BLaER1 treated with 17β-estradiol and CSF1 and Interleukin-3, amounts not matched to agents 10 nM and 100 nM (cell line): ENCODE measurements around the gene DNAJC15.

Source experiments
- H3K27ac ChIP-seq, 11 experiments: shearing (Covaris generic); formaldehyde crosslinking; 2 replicates each; pipeline ENCODE4 v1.8.1; 2022
- H3K27me3 ChIP-seq, 11 experiments: shearing (Covaris generic); formaldehyde crosslinking; 2 replicates each; pipeline ENCODE4 v1.8.1; 2022
- H3K36me3 ChIP-seq, 11 experiments: shearing (Covaris generic); formaldehyde crosslinking; 2 replicates each; pipeline ENCODE4 v1.8.1; 2022
- H3K4me1 ChIP-seq, 10 experiments: shearing (Covaris generic); formaldehyde crosslinking; 2 replicates each; pipeline ENCODE4 v1.8.1; 2022
- H3K4me2 ChIP-seq, 11 experiments: shearing (Covaris generic); formaldehyde crosslinking; 2 replicates each; pipeline ENCODE4 v1.8.1; 2022
- H3K4me3 ChIP-seq, 10 experiments: shearing (Covaris generic); formaldehyde crosslinking; 2 replicates each; pipeline ENCODE4 v1.8.1; 2022
- H3K9ac ChIP-seq, 11 experiments: shearing (Covaris generic); formaldehyde crosslinking; 2 replicates each; pipeline ENCODE4 v1.8.1; 2022
- H3K9me3 ChIP-seq, 11 experiments: shearing (Covaris generic); formaldehyde crosslinking; replicated peaks in 1 of 11; 2 replicates each; pipeline ENCODE4 v1.8.1; 2022
- H4K20me1 ChIP-seq, 11 experiments: shearing (Covaris generic); formaldehyde crosslinking; 2 replicates each; pipeline ENCODE4 v1.8.1; 2022
- Cebpa-rat ChIP-seq, 11 experiments: shearing (Covaris generic); IDR thresholded peaks; 2 replicates each; pipeline ENCODE4 v1.8.1; 2022

DNAJC15 gene

DNA sequence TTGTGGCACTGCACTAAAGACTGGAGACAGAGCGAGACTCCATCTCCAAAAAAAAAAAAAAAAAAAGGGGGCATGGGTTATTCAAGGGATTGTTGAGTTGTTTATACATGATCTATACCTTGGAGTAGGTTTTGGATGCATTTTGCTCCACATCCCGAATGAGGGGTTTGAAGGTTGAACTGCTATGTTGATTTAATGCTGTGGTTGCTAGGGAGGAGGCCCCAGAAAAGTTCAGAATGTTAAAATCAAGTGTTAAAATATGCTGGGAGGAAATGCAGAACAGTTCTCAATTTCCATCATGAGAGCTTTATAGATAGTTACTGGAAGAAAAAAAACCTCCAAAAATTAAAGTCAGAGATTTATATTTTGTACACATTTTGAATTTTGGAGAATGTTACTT, 116.5 kb downstream of the DNAJC15 start:
- Histone ChIP-seq H3K4me2 (peak overlapping the region in 2 of 11 experiments; percentile 41 to 56; a peak in 1 of 22 replicates), H3K27me3 (peaks cover 0 to 9% (median 0%) of the 10 kb centered on the region in 11 experiments; a peak in 3 of 22 replicates), H4K20me1 (no peaks in the 10 kb centered on the region), H3K36me3 (no peaks in the 10 kb centered on the region), H3K27ac (no peak overlapping the region), H3K9me3 (no peaks in the 10 kb centered on the region), H3K9ac (no peak overlapping the region), H3K4me1 (peaks cover 17 to 41% (median 29%) of the 10 kb centered on the region in 10 experiments; a peak in 19 of 20 replicates), H3K4me3 (no peak overlapping the region)
- TF ChIP-seq Cebpa-rat (IDR thresholded peaks at IDR 0.05) = no peak

GRCh38 chr13:43140985-43141384, 117.6 kb downstream of the DNAJC15 start:
- peaks cover 17 to 41% (median 29%) of the 10 kb centered on the region in 10 experiments; a peak in 19 of 20 replicates for H3K4me1 ChIP-seq
- peaks cover 0 to 9% (median 0%) of the 10 kb centered on the region in 11 experiments; a peak in 3 of 22 replicates for H3K27me3 ChIP-seq
- H4K20me1 ChIP-seq = no peaks in the 10 kb centered on the region
- no peak for TF ChIP-seq Cebpa-rat (IDR thresholded peaks at IDR 0.05)
- no peak overlapping the region for H3K27ac ChIP-seq
- no peak overlapping the region for H3K9ac ChIP-seq
- H3K4me2 ChIP-seq = peak overlapping the region in 8 of 11 experiments; percentile 26 to 59 (median 40); a peak in 15 of 22 replicates
- no peaks in the 10 kb centered on the region for H3K9me3 ChIP-seq
- no peak overlapping the region for H3K4me3 ChIP-seq
- no peaks in the 10 kb centered on the region for H3K36me3 ChIP-seq

- Histone ChIP-seq H3K4me1 (peaks cover 17 to 38% (median 27%) of the 10 kb centered on the region in 10 experiments; a peak in 19 of 20 replicates), H3K36me3 (no peaks in the 10 kb centered on the region), H4K20me1 (no peaks in the 10 kb centered on the region), H3K4me2 (no peak overlapping the region), H3K4me3 (no peak overlapping the region), H3K9me3 (no peaks in the 10 kb centered on the region), H3K9ac (no peak overlapping the region), H3K27me3 (peaks cover 0 to 9% (median 0%) of the 10 kb centered on the region in 11 experiments; a peak in 3 of 22 replicates), H3K27ac (no peak overlapping the region)
- no peak for TF ChIP-seq Cebpa-rat (IDR thresholded peaks at IDR 0.05)
These were observed 118.3 kb downstream of the DNAJC15 start for GRCh38 chr13:43141685-43142084.

- Histone ChIP-seq H3K4me2 (no peak overlapping the region), H3K4me1 (peaks cover 5 to 19% (median 11%) of the 10 kb centered on the region in 10 experiments; a peak in 17 of 20 replicates), H4K20me1 (no peaks in the 10 kb centered on the region; a peak in 1 of 22 replicates), H3K27me3 (no peaks in the 10 kb centered on the region), H3K9ac (no peak overlapping the region), H3K27ac (no peak overlapping the region), H3K36me3 (no peaks in the 10 kb centered on the region), H3K9me3 (no peaks in the 10 kb centered on the region), H3K4me3 (no peak overlapping the region)
- TF ChIP-seq Cebpa-rat (IDR thresholded peaks at IDR 0.05) = no peak
These were observed 120.2 kb downstream of the DNAJC15 start for GRCh38 chr13:43143591-43143990.

GRCh38 chr13:43145534-43146196, 122.3 kb downstream of the DNAJC15 start:
- Histone ChIP-seq H3K4me2 (no peak overlapping the region), H3K4me1 (peaks cover 0 to 6% (median 5%) of the 10 kb centered on the region in 10 experiments; a peak in 15 of 20 replicates), H3K9me3 (no peaks in the 10 kb centered on the region), H3K4me3 (no peak overlapping the region), H3K36me3 (no peaks in the 10 kb centered on the region), H3K27ac (no peak overlapping the region), H3K27me3 (no peaks in the 10 kb centered on the region), H3K9ac (no peak overlapping the region), H4K20me1 (no peaks in the 10 kb centered on the region; a peak in 1 of 22 replicates)
- no peak for TF ChIP-seq Cebpa-rat (IDR thresholded peaks at IDR 0.05)

DNA sequence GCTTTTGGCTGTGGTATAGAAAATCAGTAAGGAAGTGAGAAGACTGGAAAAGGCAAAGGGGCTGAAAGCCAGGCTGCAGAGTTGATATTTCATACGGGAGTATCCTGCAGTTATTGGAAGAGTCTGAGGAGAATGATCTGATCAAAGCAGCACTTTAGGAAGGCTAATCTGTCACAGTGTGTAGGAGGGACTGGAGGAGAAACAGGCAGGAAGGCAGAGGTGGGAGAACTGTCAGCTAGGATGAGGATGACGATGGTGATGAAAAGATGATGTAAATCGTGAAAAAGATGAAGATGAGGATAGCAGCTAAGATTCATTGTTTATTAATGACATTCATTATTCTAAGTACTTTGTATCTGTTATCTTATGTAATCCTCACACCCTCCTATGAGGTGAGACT, 123.0 kb downstream of the DNAJC15 start:
- TF ChIP-seq Cebpa-rat (IDR thresholded peaks at IDR 0.05) = no peak
- Histone ChIP-seq H4K20me1 (no peaks in the 10 kb centered on the region; a peak in 1 of 22 replicates), H3K27ac (no peak overlapping the region), H3K9me3 (no peaks in the 10 kb centered on the region), H3K36me3 (no peaks in the 10 kb centered on the region), H3K4me2 (no peak overlapping the region), H3K9ac (no peak overlapping the region), H3K27me3 (no peaks in the 10 kb centered on the region), H3K4me1 (no peaks in the 10 kb centered on the region), H3K4me3 (no peak overlapping the region)

GRCh38 chr13:43150369-43151207, 127.2 kb downstream of the DNAJC15 start:
- no peaks in the 10 kb centered on the region for H3K9me3 ChIP-seq
- no peak overlapping the region for H3K4me3 ChIP-seq
- no peaks in the 10 kb centered on the region for H3K27me3 ChIP-seq
- no peaks in the 10 kb centered on the region for H3K4me1 ChIP-seq
- H4K20me1 ChIP-seq = no peaks in the 10 kb centered on the region; a peak in 1 of 22 replicates
- H3K27ac ChIP-seq = no peak overlapping the region
- no peak overlapping the region for H3K4me2 ChIP-seq
- no peak overlapping the region for H3K9ac ChIP-seq
- no peaks in the 10 kb centered on the region for H3K36me3 ChIP-seq
- TF ChIP-seq Cebpa-rat (IDR thresholded peaks at IDR 0.05) = no peak

GRCh38 chr13:43153436-43154090, 130.2 kb downstream of the DNAJC15 start:
- Histone ChIP-seq H3K9me3 (no peaks in the 10 kb centered on the region), H3K4me1 (no peaks in the 10 kb centered on the region), H3K9ac (no peak overlapping the region), H3K36me3 (no peaks in the 10 kb centered on the region), H3K4me3 (no peak overlapping the region), H3K27ac (no peak overlapping the region), H3K27me3 (no peaks in the 10 kb centered on the region), H4K20me1 (no peaks in the 10 kb centered on the region), H3K4me2 (no peak overlapping the region)
- no peak for TF ChIP-seq Cebpa-rat (IDR thresholded peaks at IDR 0.05)

DNA sequence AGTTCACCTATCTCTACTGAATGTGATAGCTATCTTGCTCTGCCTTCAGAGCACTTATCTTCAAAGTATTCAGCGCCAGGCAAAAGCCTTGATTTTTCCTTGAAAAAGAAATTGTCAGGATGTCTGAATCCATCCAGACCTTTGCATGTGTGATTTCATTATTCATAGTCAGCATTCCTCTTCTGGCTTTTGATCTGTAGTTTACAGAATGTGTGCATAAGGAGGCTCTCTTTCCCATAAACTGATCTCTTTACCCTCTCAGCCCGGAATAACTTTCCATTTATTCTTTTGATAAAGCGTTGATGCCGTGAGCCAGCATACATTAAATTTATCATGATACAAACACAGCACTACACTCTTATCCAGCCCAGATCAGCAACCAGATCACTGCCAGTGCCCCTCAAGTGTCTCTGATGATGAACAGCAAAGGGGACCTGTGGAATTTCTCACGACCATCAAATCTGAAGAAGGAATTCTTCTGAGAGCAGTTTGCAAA, 130.8 kb downstream of the DNAJC15 start:
- Histone ChIP-seq H3K4me3 (no peak overlapping the region), H3K36me3 (no peaks in the 10 kb centered on the region), H3K9ac (no peak overlapping the region), H3K27me3 (no peaks in the 10 kb centered on the region), H4K20me1 (no peaks in the 10 kb centered on the region), H3K27ac (no peak overlapping the region), H3K4me2 (no peak overlapping the region), H3K9me3 (no peaks in the 10 kb centered on the region), H3K4me1 (no peaks in the 10 kb centered on the region)
- no peak for TF ChIP-seq Cebpa-rat (IDR thresholded peaks at IDR 0.05)
